ENCODE data around the gene USP47. TPM values are rescaled to one million over a fixed set of nuclear protein-coding genes. Genes with fewer than 3 reads are reported as not detected.

USP47 gene
- total and polyA plus RNA-seq, 2 experiments from 2014 or later = 16.3 to 36.7 TPM

DNA sequence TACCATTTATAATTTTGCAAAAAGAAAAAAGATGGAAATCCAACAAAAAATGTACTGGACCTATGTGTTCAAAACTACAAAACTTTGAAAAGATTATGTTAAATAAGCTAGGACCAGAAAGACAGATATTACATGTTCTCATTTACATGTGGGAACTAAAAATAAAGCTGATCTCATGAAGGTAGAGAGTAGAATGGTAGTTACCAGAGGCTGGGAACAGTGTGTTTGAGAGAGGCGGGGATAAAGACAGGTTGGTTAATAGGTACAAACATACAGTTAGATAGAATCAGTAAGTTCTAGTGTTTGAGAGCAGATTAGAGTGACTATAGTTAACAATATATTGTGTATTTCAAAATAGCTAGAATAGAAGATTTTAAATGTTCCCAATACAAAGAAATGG lies 71.6 kb downstream of the USP47 start (continued):
- TF ChIP-seq, protein P1, sequence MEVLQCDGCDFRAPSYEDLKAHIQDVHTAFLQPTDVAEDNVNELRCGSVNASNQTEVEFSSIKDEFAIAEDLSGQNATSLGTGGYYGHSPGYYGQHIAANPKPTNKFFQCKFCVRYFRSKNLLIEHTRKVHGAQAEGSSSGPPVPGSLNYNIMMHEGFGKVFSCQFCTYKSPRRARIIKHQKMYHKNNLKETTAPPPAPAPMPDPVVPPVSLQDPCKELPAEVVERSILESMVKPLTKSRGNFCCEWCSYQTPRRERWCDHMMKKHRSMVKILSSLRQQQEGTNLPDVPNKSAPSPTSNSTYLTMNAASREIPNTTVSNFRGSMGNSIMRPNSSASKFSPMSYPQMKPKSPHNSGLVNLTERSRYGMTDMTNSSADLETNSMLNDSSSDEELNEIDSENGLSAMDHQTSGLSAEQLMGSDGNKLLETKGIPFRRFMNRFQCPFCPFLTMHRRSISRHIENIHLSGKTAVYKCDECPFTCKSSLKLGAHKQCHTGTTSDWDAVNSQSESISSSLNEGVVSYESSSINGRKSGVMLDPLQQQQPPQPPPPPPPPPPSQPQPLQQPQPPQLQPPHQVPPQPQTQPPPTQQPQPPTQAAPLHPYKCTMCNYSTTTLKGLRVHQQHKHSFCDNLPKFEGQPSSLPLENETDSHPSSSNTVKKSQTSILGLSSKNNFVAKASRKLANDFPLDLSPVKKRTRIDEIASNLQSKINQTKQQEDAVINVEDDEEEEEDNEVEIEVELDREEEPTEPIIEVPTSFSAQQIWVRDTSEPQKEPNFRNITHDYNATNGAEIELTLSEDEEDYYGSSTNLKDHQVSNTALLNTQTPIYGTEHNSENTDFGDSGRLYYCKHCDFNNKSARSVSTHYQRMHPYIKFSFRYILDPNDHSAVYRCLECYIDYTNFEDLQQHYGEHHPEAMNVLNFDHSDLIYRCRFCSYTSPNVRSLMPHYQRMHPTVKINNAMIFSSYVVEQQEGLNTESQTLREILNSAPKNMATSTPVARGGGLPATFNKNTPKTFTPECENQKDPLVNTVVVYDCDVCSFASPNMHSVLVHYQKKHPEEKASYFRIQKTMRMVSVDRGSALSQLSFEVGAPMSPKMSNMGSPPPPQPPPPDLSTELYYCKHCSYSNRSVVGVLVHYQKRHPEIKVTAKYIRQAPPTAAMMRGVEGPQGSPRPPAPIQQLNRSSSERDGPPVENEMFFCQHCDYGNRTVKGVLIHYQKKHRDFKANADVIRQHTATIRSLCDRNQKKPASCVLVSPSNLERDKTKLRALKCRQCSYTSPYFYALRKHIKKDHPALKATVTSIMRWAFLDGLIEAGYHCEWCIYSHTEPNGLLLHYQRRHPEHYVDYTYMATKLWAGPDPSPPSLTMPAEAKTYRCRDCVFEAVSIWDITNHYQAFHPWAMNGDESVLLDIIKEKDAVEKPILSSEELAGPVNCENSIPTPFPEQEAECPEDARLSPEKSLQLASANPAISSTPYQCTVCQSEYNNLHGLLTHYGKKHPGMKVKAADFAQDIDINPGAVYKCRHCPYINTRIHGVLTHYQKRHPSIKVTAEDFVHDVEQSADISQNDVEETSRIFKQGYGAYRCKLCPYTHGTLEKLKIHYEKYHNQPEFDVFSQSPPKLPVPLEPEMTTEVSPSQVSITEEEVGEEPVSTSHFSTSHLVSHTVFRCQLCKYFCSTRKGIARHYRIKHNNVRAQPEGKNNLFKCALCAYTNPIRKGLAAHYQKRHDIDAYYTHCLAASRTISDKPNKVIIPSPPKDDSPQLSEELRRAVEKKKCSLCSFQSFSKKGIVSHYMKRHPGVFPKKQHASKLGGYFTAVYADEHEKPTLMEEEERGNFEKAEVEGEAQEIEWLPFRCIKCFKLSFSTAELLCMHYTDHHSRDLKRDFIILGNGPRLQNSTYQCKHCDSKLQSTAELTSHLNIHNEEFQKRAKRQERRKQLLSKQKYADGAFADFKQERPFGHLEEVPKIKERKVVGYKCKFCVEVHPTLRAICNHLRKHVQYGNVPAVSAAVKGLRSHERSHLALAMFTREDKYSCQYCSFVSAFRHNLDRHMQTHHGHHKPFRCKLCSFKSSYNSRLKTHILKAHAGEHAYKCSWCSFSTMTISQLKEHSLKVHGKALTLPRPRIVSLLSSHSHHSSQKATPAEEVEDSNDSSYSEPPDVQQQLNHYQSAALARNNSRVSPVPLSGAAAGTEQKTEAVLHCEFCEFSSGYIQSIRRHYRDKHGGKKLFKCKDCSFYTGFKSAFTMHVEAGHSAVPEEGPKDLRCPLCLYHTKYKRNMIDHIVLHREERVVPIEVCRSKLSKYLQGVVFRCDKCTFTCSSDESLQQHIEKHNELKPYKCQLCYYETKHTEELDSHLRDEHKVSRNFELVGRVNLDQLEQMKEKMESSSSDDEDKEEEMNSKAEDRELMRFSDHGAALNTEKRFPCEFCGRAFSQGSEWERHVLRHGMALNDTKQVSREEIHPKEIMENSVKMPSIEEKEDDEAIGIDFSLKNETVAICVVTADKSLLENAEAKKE (CRISPR knock-in tag; IDR thresholded peaks at IDR 0.05) = no peak
- TF ChIP-seq POLR2AphosphoS5 (IDR thresholded peaks at IDR 0.05; ENCODE audit: low read depth) = no peak
- TF ChIP-seq, protein P2, sequence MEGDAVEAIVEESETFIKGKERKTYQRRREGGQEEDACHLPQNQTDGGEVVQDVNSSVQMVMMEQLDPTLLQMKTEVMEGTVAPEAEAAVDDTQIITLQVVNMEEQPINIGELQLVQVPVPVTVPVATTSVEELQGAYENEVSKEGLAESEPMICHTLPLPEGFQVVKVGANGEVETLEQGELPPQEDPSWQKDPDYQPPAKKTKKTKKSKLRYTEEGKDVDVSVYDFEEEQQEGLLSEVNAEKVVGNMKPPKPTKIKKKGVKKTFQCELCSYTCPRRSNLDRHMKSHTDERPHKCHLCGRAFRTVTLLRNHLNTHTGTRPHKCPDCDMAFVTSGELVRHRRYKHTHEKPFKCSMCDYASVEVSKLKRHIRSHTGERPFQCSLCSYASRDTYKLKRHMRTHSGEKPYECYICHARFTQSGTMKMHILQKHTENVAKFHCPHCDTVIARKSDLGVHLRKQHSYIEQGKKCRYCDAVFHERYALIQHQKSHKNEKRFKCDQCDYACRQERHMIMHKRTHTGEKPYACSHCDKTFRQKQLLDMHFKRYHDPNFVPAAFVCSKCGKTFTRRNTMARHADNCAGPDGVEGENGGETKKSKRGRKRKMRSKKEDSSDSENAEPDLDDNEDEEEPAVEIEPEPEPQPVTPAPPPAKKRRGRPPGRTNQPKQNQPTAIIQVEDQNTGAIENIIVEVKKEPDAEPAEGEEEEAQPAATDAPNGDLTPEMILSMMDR (conservative IDR thresholded peaks at IDR 0.05; ENCODE audit: low read depth in 2 of 2) = no peak
- TF ChIP-seq JUNB (IDR thresholded peaks at IDR 0.05; ENCODE audit: unreplicated experiment) = no peak
- no peak for TF ChIP-seq ZNF114 (CRISPR knock-in tag; IDR thresholded peaks at IDR 0.05)

DNA sequence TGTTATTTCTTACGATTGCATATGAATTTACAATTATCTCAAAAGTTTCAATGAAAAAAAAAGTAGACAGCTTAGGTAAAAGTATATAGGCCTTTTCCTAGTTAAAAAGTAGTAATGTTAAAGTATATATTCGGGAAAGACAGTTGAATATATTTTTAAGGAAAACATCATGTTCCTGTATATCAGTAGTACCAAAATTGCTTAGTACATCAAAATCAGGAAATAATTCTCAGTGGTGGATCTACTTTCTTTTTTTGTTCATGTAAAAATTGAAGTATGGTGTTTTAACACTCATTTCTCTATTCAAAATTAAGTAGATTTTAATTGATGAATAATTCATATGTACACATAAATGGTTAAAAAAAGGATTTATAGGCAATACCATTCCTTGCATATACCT lies 73.9 kb downstream of the USP47 start:
- Histone ChIP-seq H3F3A (replicated peaks; ENCODE audit: low read depth) (no peaks in the 10 kb centered on the region), H3K27me3 (ENCODE audit: insufficient read depth) (no peaks in the 10 kb centered on the region), H3K4me2 (no peak overlapping the region), H3K9me2 (ENCODE audit: insufficient read depth) (no peaks in the 10 kb centered on the region), H3K27ac (ENCODE audit: low read depth) (no peak overlapping the region), H3K36me3 (ENCODE audit: insufficient read depth) (no peaks in the 10 kb centered on the region), H3K79me2 (replicated peaks; ENCODE audit: insufficient read depth) (no peaks in the 10 kb centered on the region), H4K20me1 (replicated peaks; ENCODE audit: insufficient read depth) (no peaks in the 10 kb centered on the region; the same call in 1 of the 2 replicates), H2AFZ (no peak overlapping the region), H3K4me1 (ENCODE audit: insufficient read depth) (no peaks in the 10 kb centered on the region), H3K4me3 (no peak overlapping the region)
- Mint-ChIP-seq H3K27me3 (ENCODE audit: insufficient read depth, low read depth, poor library complexity) (no peaks in the 10 kb centered on the region), H3K9me3 (no peaks in the 10 kb centered on the region), H3K36me3 (ENCODE audit: low read depth) (no peaks in the 10 kb centered on the region), H3K4me1 (peaks cover 14% of the 10 kb centered on the region), H3K27ac (no peak overlapping the region), H3K4me3 (no peak overlapping the region)
- TF ChIP-seq EZH2 (IDR thresholded peaks at IDR 0.05; ENCODE audit: low read depth, unreplicated experiment) (no peak), STAT1 (IDR thresholded peaks at IDR 0.05; ENCODE audit: unreplicated experiment) (no peak)
- TF ChIP-seq, protein P3, sequence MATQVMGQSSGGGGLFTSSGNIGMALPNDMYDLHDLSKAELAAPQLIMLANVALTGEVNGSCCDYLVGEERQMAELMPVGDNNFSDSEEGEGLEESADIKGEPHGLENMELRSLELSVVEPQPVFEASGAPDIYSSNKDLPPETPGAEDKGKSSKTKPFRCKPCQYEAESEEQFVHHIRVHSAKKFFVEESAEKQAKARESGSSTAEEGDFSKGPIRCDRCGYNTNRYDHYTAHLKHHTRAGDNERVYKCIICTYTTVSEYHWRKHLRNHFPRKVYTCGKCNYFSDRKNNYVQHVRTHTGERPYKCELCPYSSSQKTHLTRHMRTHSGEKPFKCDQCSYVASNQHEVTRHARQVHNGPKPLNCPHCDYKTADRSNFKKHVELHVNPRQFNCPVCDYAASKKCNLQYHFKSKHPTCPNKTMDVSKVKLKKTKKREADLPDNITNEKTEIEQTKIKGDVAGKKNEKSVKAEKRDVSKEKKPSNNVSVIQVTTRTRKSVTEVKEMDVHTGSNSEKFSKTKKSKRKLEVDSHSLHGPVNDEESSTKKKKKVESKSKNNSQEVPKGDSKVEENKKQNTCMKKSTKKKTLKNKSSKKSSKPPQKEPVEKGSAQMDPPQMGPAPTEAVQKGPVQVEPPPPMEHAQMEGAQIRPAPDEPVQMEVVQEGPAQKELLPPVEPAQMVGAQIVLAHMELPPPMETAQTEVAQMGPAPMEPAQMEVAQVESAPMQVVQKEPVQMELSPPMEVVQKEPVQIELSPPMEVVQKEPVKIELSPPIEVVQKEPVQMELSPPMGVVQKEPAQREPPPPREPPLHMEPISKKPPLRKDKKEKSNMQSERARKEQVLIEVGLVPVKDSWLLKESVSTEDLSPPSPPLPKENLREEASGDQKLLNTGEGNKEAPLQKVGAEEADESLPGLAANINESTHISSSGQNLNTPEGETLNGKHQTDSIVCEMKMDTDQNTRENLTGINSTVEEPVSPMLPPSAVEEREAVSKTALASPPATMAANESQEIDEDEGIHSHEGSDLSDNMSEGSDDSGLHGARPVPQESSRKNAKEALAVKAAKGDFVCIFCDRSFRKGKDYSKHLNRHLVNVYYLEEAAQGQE (IDR thresholded peaks at IDR 0.05; ENCODE audit: unreplicated experiment) = no peak
- TF ChIP-seq, protein P4, sequence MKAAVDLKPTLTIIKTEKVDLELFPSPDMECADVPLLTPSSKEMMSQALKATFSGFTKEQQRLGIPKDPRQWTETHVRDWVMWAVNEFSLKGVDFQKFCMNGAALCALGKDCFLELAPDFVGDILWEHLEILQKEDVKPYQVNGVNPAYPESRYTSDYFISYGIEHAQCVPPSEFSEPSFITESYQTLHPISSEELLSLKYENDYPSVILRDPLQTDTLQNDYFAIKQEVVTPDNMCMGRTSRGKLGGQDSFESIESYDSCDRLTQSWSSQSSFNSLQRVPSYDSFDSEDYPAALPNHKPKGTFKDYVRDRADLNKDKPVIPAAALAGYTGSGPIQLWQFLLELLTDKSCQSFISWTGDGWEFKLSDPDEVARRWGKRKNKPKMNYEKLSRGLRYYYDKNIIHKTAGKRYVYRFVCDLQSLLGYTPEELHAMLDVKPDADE (IDR thresholded peaks at IDR 0.05) = no peak
- DNase-seq (ENCODE audit: low spot score) (no peak), ATAC-seq (no peak)
